NCI-H460 (cell line): ENCODE measurements around the gene NBDY. TPM values are rescaled to one million over a fixed set of nuclear protein-coding genes. Genes with fewer than 3 reads are reported as not detected.

Experiments
- DNase-seq: peaks from one replicate; pipeline ENCODE4 v3.0.0-alpha.2; 2016; ENCODE audit warnings: low read depth; ENCODE audit errors: extremely low read depth
- total RNA-seq: library from RNA; depleted of rRNA; stranded (reverse); fragments of >200 nt; shearing (Covaris generic); gene quantifications from 2 replicates; pipeline ENCODE4 v1.2.3, GENCODE V29; 2014

NBDY gene
- total RNA-seq, 1 experiment from 2014 or later: 68.0 TPM

GRCh38 chrX:56784666-56785065 lies 55.6 kb downstream of the NBDY start:
- DNase-seq: no peak

GRCh38 chrX:56785442-56785841 lies 56.4 kb downstream of the NBDY start:
- no peak for DNase-seq

DNA sequence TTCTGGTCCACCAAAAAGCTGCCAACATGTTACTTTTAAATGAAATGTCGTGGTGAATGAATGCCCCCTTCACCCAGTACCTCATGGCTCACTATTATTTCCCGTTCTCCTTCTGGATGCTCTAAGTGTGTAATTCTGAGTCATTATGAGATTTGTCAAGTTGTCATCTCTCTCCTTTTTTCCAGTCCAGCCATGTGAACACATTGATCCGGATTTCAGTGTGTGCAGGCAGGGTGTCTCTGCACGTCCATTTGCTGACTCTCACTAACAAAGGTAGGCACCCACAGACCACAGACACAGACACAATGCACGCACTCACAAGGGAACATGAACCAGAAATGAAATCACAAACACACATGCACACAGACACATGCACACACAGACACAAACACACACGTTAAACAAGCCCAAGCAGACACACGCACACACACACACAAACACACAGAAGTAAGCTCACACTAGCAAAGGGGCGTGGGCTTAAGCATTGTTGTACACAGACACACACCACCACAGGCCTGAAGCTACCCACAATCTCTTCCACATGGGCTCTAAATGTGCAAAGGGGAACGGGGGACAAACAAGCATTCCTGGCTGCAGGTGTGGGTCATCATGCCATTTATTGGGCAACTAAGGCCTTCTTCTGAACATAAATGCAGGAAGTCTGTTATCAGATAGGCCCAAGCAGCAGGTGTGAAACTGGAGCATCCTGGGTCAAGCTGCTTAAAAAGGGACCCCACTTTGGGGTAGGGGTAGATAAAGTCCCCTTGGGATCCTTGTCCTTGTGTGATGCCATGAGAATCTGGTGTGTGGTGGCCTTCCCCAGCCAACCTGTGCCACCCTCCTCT lies 58.1 kb downstream of the NBDY start:
- DNase-seq: no peak

DNA sequence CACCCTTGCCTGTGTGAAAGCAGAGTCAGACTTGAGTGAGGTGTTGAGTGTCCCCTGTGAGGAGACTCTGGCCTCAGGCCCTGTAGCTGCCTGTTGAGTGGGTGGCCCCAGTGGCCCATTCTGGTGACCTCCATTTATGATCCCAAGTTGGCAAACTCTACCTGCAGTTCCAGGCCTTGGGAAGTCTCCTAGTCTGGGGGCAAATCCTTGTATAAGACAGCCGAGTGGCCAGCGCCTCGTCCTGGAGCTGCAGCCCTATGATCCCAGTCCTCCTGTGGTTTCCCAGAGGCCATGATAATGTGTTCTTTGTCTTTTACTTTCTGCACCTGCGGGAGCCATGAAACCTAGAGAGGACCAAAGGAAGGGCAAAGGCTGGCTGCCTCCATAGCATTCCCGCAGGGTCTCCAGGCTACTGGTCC lies 58.7 kb downstream of the NBDY start:
- no peak for DNase-seq

DNA sequence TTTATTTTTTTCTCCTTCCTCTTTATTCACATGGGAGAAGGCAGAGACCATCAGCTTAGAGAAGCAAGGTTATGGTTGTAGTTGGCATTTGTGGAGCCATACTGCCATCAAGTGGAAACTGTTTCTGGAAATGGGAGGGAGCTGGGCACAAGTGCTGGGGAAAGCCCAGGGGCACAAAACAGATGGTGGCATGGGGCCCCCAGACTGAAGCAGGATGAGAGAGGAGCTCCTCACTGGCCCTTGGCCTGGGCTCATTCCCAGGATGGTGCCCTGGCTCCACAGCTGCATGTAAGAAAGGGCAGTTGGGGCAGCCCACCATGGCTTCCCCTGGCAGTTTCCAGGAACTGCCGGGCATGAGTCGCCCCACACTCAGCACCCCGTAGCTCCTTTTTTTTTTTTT lies 59.2 kb downstream of the NBDY start:
- no peak for DNase-seq

DNA sequence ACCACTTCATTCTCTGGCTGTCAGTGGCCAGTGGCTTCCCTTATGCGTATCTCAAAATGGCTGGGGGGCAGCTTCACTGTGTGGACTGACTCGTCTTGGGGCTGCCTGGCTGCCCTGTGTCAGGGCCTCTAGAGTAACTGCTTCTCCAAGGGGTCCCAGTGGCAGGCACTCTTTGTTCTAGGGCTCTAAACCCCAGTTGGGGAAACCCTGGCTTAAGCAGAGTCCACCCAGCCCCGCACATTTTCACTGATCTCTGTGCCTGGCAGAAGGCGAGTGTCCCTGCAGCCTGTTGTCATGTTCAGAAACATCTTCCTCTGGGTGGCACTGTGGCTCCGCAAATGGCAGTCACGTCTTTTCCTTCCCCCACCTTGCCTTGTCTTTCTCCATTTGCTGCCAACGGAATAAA lies 59.7 kb downstream of the NBDY start:
- no peak for DNase-seq

DNA sequence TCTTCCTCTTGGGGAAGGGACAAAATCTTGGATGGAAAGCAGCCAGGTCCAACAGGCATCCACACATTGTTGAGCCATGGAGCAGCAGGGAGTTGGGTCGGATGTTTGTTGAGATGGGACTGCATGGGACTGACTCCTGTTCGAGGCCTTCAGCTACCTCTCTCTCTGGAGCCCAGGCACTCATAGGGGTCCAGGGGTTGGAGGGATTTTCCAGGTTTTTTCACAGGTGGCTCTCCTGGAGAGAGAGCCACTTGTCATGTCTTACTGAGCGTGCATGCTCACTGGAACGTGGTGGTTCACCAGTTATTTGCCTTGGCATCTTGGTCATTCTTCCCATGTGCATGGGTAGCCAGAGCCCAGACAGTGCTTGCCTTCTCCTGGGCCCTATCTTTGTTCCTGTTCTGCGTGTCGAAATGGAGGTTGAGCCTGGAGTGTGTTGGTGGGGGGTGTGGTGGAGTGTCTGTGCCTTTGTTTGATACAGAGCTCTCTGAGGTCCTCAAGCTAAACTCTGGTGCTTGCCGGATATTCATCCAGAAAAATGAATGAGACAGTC lies 60.6 kb downstream of the NBDY start:
- no peak for DNase-seq

GRCh38 chrX:56790778-56791177 lies 61.7 kb downstream of the NBDY start:
- DNase-seq: no peak

DNA sequence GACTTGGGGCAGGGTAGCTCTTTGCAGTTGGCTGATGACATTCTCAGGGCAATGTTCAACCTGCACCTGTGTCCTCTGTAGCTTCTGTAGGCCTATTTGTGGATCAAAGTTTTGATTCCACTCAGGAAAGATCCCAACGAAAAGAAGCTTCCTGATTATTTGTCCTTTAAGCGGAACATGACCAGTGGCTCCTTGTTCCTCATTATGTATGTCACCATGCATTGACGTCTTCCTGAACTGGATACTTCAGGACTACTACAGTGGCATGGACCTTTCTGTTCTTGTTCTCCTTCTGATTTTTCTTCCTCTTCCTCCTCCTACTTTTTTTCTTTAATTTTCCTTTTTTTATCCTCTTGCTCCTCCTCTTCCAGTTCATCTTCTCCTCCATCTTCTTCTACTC lies 62.4 kb downstream of the NBDY start:
- no peak for DNase-seq

DNA sequence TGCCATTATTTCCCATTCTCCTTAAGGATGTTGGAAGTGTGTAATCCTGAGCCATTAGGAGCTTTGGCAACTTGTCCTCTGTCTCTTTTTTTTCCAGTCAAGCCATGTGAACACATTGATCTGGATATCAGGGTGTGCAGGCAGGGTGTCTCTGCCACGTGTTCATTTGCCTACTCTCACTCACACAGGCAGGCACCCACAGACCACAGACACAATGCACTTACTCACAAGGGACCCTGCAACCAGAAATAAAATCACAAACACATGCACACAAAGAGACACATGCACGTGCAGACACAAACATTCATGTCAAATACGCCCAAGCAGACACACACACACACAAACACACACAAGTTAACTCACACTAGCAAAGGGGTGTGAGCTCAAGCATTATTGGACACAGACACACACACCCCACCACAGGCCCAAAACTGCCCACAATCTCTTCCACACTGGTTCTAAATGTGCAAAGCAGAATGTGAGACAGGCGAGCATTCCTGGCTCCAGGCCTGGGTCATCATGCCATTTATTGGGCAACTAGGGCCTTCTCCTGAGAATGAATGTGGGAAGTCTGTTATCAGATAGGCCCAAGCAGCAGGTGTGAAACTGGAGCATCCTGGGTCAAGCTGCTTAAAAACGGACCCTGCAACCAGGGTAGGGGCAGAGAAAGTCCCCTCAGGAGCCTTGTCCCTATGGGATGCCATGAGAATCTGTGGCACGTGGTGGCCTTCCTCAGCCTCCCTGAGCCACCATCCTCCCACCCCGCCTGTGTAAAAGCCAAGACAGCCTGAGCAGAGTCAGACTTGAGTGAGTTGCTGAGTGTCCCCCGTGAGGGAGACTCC lies 63.4 kb downstream of the NBDY start:
- no peak for DNase-seq

- no peak for DNase-seq
Observed at GRCh38 chrX:56793112-56793430, 64.0 kb downstream of the NBDY start.

DNA sequence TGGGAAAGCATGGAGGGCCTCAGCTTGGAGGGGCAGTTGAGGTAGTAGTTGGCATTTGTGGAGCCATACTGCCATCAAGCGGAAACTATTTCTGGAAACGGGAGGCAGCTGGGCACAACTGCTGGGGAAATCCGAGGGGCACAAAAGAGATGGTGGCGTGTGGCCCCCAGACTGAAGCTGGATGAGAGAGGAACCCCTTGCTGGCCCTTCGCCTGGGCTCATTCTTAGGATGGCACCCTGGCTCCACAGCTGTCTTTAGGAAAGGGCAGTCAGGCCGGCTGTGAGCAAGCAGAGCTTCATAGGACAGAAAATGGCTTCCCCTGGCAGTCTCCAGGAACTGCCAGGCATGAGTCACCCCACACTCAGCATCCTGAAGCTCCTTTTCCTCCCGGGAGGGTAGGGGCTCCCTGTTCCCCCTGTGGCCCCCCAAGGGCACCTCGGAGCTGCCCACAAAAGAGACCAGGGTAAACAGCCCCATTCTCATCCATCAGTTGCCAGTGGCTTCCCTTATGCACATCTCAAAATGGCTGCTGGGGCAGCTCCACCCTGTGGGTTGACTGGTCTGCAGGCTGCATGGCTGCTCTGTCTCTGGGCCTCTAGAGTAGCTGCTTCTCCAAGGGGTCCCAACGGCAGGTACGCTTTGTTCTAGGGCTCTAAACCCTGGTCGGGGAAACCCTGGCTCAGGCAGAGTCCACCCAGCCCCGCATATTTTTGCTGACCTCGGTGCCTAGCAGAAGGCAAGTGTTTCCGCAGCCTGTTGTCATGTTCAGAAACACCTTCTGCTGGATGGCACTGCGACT lies 64.7 kb downstream of the NBDY start:
- no peak for DNase-seq

- DNase-seq: no peak
Observed at GRCh38 chrX:56794404-56795230, 65.6 kb downstream of the NBDY start.

DNA sequence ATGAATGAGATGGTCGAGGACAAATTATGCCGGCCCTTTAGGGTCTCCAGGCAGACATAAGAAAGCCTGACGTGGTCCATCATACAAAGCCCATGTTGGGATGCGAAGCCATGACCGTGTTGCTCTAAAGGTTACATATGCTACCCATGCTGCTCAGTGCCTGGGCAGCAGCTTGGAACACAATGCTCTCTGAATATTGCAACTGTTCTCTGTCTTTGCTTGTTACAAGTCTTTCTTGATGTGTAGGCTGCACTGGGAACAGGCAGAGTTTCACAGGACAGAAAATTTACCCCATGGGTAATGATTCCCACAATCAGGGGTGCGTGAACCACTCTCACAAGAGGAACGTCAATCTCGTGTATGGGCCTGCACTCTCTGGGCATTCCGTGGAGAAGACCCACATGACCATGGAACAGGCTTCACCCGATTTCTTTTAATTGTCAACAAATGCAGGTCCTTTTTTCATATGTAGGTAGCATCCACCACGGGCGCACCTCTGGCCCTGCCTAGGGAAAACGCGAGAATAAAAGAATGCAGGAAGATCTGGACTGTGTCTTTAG lies 66.3 kb downstream of the NBDY start:
- no peak for DNase-seq

DNA sequence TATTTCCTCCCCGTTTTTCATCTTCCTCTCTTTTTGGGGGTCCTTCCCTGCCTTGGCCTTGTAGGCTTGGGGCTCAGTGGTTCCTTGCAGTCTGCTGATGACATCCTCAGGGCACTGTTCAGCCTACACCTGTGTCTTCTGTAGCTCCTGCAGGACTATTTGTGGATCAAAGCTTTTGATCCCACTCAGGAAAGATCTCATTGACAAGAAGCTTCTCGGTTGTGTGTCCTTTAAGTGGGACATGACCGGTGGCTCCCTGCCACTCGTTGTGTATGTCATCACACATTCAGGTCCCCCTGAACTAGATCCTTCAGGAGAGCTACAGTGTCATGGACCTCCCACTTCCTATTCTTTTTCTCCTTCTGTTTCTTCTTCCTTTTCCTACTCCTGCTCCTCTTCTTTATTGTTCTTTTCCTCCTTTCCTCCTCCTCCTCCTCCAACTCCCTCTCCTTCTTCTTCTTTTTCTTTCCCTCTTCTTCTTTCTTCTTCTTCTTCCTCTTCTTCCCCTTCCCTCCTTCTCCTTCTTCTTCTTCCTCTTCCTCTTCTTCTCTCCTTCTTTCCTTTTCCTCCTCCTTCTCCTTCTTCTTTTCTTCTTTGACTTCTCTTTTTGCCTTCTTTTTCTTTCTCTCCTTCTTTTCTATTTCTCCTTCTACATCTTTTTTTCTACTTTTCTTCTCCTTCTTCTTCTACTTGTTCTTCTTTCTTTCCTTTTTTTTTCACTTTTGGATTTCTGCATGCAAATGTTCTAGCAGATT lies 67.8 kb downstream of the NBDY start:
- DNase-seq: no peak

DNA sequence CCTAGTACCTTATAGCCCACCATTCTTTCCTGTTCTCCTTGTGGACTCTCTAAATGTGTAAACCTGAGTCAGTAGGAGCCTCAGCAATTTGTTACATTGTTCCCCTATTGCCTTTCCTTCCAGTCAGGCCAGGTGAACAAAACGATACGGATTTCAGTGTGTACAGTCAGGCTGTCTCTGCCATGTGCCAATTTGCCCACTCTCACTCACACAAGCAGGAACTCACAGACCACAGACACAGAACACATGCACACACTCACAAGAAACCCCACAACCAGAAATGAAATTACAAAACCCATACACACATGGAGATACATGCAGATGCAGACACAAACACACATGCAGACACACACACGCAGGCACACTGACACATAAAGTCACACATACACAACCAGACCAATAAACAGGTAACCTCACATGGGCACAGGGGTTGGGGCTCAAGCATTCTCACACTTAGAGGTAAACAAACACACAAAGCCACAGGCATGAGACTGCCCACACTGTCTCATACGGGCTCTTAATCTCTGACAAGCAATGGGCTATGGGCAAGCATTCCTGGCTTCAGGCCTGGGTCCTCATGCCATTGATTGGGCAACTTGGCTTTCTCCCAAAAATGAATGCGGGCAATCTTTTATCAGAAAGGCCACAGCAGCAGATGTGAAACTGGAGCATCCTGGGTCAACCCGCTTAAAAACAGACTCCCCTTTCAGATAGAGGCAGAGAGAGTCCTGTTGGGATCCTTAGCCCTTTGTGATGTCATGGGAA lies 68.7 kb downstream of the NBDY start:
- DNase-seq: no peak

DNA sequence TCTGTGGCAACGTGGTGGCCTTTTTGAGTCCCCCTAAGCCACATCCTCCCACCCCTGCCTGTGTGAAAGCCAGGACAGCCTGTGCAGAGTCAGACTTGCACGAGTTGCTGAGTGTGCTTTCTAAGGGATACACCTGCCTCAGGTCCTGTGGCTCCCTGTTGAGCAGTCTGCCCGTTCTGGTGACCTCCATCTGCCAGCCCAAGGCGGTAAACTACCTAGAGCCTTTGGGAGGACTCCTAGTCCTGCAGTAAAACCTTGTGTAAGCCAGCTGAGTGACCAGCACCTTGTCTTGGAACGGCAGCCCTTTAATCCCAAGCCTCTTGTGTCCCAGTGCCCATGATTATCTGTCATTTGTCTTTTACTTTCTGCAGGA lies 69.3 kb downstream of the NBDY start:
- DNase-seq: no peak
